AG09319 (cell line): ENCODE measurements around the gene USP38.

Experiments
- DNase-seq: peaks from one replicate; pipeline ENCODE4 v3.0.0-alpha.2; 2010; ENCODE audit warnings: low read depth; ENCODE audit errors: extremely low read depth
- TF ChIP-seq, protein P1 (sequence below): IDR thresholded peaks from 2 replicates; pipeline ENCODE4 v1.5.1; 2011; ENCODE audit warnings: low read depth, mild to moderate bottlenecking, inconsistent platforms, low read length, moderate library complexity

The USP38 gene

DNA sequence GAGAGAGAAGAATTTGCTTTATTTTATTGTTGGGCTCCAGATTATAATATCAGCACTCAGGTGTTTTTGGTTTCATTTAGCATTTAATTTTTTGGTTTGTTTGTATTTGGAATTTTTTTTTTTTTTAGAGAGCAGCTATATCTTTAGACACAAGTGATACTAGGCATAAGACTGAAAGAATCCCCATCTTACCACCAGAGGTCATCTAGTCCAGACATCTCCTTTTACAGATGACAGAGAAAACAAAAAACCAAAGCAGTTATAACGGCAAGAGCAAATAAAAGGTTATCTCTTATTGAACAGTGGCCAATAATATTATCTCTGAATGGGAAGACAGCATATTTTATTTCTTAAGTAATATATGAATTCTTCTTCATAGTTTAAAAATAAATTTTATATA is 22.8 kb downstream of the USP38 start:
- no peak for DNase-seq
- TF ChIP-seq, protein P1, sequence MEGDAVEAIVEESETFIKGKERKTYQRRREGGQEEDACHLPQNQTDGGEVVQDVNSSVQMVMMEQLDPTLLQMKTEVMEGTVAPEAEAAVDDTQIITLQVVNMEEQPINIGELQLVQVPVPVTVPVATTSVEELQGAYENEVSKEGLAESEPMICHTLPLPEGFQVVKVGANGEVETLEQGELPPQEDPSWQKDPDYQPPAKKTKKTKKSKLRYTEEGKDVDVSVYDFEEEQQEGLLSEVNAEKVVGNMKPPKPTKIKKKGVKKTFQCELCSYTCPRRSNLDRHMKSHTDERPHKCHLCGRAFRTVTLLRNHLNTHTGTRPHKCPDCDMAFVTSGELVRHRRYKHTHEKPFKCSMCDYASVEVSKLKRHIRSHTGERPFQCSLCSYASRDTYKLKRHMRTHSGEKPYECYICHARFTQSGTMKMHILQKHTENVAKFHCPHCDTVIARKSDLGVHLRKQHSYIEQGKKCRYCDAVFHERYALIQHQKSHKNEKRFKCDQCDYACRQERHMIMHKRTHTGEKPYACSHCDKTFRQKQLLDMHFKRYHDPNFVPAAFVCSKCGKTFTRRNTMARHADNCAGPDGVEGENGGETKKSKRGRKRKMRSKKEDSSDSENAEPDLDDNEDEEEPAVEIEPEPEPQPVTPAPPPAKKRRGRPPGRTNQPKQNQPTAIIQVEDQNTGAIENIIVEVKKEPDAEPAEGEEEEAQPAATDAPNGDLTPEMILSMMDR: peak; percentile 36

DNA sequence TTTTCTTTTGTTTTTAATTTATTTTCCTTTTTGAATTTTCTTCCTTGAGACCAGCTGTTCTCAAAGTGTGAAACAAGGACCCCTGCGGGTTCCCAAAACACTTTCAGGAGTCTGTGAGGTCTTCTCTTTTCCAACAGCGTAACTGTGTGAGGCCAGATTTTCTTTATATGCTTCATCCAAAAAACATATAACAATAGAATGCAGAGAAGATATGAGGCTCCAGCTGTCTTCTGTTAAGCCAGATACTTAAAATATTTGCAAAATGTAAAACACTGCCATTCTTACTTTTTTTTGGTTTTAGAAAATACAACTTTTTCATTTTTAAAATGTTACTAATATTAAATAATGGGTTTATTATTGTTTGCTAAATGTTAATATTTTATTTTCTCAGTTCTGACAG is 27.8 kb downstream of the USP38 start:
- TF ChIP-seq, protein P1: no peak
- no peak for DNase-seq

DNA sequence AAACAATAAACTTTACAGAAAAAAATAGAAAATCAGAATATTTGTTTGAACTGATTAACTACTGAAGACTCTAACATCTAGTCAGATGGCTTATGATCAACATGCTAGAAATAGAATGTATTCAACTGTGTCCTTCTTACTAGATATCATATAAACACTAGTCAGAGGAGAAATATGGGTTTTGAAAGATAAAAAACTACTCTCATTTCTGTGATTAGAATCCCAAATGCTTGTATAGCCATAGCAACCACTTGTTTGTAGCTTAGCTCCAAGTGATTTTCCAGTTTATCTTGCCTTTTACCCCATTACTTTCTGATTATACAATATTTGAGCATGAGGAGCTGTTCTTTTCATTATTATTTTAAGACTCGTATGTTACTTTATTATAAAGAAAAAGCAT is 31.2 kb downstream of the USP38 start:
- no peak for DNase-seq
- TF ChIP-seq, protein P1: no peak

DNA sequence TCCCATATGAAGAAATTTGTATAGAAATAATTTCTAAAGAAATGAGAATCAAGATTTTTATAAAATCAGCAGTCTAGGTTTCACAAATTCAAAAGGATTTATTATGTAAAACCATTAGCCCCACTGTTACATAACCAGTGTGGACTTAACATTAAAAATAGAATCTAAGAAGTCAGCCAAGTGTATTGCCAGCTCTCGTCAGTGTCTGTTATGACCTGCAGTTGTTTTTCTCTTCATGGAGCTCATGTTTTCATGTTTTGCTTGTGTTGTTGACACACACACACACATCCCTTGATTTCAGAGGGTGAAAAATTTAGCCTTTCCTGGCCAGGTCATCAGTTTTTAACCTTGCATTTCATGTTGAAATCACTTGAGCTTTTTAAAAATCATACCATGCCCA is 39.5 kb downstream of the USP38 start:
- TF ChIP-seq, protein P1: no peak

DNA sequence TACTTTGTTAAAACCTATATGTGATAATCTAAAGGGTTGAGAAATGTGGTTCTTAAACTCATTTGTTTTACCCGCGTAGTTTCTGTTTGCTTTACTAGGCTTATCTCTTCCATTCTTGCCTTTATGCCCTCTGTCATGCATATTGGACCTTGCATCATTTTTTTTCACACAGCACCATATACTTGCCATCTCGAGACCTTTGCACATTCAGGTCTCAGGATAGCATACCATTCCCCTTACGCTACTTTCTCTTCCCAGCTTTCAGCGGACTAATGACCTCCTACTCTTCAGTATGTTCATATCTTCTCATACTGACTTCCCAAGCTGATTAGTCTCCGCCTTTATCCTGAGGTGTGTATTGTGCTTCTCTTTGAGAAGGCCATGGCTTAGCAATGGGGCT is 40.5 kb downstream of the USP38 start:
- DNase-seq: no peak
- TF ChIP-seq, protein P1: no peak

More for the DNA sequence above, 39.5 kb downstream of the USP38 start:
- DNase-seq: no peak

DNA sequence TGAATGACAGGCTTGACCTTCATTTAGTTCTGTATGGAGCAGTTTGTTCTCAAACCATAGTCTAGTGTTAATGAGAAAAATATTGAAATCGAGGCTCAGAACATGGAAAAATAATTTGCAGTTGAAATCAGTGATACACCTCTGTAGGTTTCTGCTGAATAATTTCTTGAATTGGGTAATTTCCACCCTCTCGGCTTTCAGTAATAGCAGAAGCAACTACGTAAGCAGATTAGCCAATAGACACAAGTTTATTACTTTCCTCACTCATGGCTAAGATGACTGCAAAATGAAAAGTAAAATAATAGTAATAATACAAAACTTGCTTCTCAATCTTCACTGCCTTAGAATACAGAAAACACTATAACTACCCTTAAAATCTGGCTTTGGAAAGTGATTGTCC is 46.0 kb downstream of the USP38 start:
- no peak for DNase-seq
- TF ChIP-seq, protein P1: no peak

DNA sequence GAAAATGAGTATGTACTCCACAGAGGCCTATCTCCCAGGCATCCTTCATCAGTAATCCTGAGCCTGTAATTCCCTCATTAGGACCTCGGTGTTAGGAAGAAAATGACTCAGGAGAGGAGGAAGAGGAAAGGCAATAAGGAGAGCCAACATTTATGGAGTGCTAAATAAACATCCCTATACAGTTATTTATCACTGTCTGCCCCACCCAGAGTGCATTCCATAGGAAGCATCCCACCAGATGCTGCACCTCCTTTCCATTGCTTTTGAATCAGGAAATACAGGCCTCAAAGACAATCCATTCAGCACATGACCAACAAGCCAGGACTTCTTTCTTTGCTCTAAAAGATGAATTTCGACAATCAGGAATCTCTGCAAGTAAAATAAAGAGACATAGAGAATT is 47.6 kb downstream of the USP38 start:
- TF ChIP-seq, protein P1: no peak
- no peak for DNase-seq
